SH-SY5Y (cell line): ENCODE data around the gene ASS1.

ENCODE experiments used
- GATA2 ChIP-seq: IDR thresholded peaks from 2 replicates; pipeline ENCODE4 v1.6.1; 2011; ENCODE audit warnings: mild to moderate bottlenecking, low read depth, low read length
- GATA3 ChIP-seq: IDR thresholded peaks from 2 replicates; pipeline ENCODE4 v1.6.1; 2011; ENCODE audit warnings: low read depth, mild to moderate bottlenecking, low read length, moderate library complexity

DNA sequence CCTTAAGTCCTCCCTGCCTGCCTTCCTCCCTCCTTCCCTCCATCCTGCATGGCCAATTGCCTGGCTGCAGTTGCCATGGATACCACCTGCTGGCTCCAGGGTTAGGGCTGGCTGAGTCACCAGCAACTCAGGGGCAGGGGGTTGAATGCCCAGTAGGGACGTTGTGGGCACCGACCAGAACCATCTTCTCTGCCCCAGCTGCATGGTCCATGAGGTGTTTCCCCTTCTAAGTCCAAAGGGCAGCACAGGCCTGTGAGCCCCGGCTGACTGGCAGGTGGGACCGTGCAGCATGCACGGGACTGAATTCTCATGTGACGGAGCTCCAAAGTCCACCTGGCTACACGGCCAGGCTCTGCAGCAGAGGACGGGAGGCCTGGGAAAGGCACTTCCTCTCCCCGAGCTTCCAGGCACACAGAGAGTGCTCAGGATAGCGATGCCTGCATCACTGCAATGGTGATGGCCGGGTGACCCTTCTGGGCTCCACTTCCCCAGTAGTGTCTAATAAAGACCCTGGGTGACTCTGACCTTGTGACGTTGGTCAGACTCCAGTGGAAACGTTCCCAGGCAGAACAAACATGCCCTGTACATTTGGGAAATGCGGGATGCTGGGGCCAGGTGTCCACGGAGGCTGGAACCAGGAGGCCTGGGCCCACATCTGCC lies 5.7 kb downstream of the ASS1 start:
- TF ChIP-seq GATA2 (no peak), GATA3 (no peak)
